Globus pallidus (tissue), 1 donor: Measurements from ENCODE around the gene COX7B2.

Source experiments
- DNase-seq: peaks from one replicate; pipeline ENCODE4 v3.0.0-alpha.2; 2015; ENCODE audit warnings: low spot score

Gene COX7B2

GRCh38 chr4:46715468-46715867, 193.6 kb downstream of the COX7B2 start:
- no peak for DNase-seq

- DNase-seq, result no peak
Measured at GRCh38 chr4:46698891-46699290, 210.2 kb downstream of the COX7B2 start.
